GM19468 (cell line): ENCODE data around the gene SPOPL.
"Not testable (repeated sequence)": the region's sequence is repeated elsewhere in the genome, so short reads cannot be mapped to it uniquely, and the experiment has no call there.

Source experiments
- ATAC-seq: cut with Tn5 transposase; IDR thresholded peaks from one replicate; pipeline ENCODE4 v1.9.1; 2021; ENCODE audit warnings: mild to moderate bottlenecking, moderate library complexity, moderate number of reproducible peaks; ENCODE audit not compliant: unreplicated experiment; ENCODE audit errors: extremely low read depth

The SPOPL gene

GRCh38 chr2:138501425-138502254 is at the start of gene SPOPL:
TSS of gene SPOPL (plus strand) at chr2:138501770. CDS start at chr2:138550217, 48,447 bp downstream.
- ATAC-seq, result peak; percentile 67

- no peak for ATAC-seq
Measured at GRCh38 chr2:138452324-138452723, 49.2 kb upstream of the SPOPL start.

- no peak for ATAC-seq
Measured at GRCh38 chr2:138453815-138454214, 47.8 kb upstream of the SPOPL start.

- ATAC-seq, result no peak
Measured at GRCh38 chr2:138454761-138455160, 46.8 kb upstream of the SPOPL start.

GRCh38 chr2:138455275-138455674 is 46.3 kb upstream of the SPOPL start:
- no peak for ATAC-seq

GRCh38 chr2:138455691-138456090 is 45.9 kb upstream of the SPOPL start:
- ATAC-seq, result no peak

- ATAC-seq, result not testable (repeated sequence)
Measured at GRCh38 chr2:138462689-138463088, 38.9 kb upstream of the SPOPL start.

GRCh38 chr2:138468617-138469016 is 33.0 kb upstream of the SPOPL start:
- no peak for ATAC-seq

- ATAC-seq, result no peak
Measured at GRCh38 chr2:138469411-138469810, 32.2 kb upstream of the SPOPL start.

- ATAC-seq, result no peak
Measured at GRCh38 chr2:138470941-138471340, 30.6 kb upstream of the SPOPL start.

- ATAC-seq, result no peak
Measured at GRCh38 chr2:138474100-138474825, 27.3 kb upstream of the SPOPL start.

- peak; percentile 69 for ATAC-seq
Measured at GRCh38 chr2:138475277-138475776, 26.2 kb upstream of the SPOPL start.

GRCh38 chr2:138476186-138476585 is 25.4 kb upstream of the SPOPL start:
- no peak for ATAC-seq

- no peak for ATAC-seq
Measured at GRCh38 chr2:138476940-138477339, 24.6 kb upstream of the SPOPL start.

GRCh38 chr2:138482796-138483195 is 18.8 kb upstream of the SPOPL start:
- ATAC-seq, result not testable (repeated sequence)

- ATAC-seq, result no peak
Measured at GRCh38 chr2:138485019-138485418, 16.6 kb upstream of the SPOPL start.

- ATAC-seq, result no peak
Measured at GRCh38 chr2:138486363-138487198, 15.0 kb upstream of the SPOPL start.

GRCh38 chr2:138490673-138491494 is 10.7 kb upstream of the SPOPL start:
- no peak for ATAC-seq

GRCh38 chr2:138491495-138491862 is 10.1 kb upstream of the SPOPL start:
- no peak for ATAC-seq

- no peak for ATAC-seq
Measured at GRCh38 chr2:138492160-138492559, 9.4 kb upstream of the SPOPL start.
